ENCODE results near the gene SRGAP3.

- TF ChIP-seq CTCF (IDR thresholded peaks at IDR 0.05) (no peak), EZH2 (IDR thresholded peaks at IDR 0.05; ENCODE audit: borderline replicate concordance, insufficient read depth, low read depth, low read length, poor library complexity, severe bottlenecking) (no peak)
Measured at GRCh38 chr3:9062570-9062969, 186.9 kb downstream of the SRGAP3 start.

Measured in B cell (primary cell).